HEK293 (cell line): ENCODE measurements around the gene EFCAB10.

ENCODE experiments used
- BCL11A ChIP-seq: fragments of 450-650 bp; formaldehyde crosslinking; IDR thresholded peaks from 2 replicates; pipeline ENCODE4 v1.5.1; 2016; ENCODE audit warnings: low read depth, missing biosample characterization, missing genetic modification characterization
- KLF1 ChIP-seq: fragments of 450-650 bp; formaldehyde crosslinking; IDR thresholded peaks from 2 replicates; pipeline ENCODE4 v1.5.1; 2016; ENCODE audit warnings: missing biosample characterization, missing genetic modification characterization
- KLF16 ChIP-seq: fragments of 450-650 bp; formaldehyde crosslinking; IDR thresholded peaks from 2 replicates; pipeline ENCODE4 v1.5.1; 2017; ENCODE audit warnings: missing biosample characterization, missing genetic modification characterization
- PRDM10 ChIP-seq: fragments of 450-650 bp; formaldehyde crosslinking; IDR thresholded peaks from 2 replicates; pipeline ENCODE4 v1.5.1; 2016; ENCODE audit warnings: missing biosample characterization, missing genetic modification characterization
- REPIN1 ChIP-seq: fragments of 450-650 bp; formaldehyde crosslinking; IDR thresholded peaks from 2 replicates; pipeline ENCODE4 v1.5.1; 2017; ENCODE audit warnings: missing biosample characterization, missing genetic modification characterization, low read depth
- SCRT2 ChIP-seq: fragments of 450-650 bp; formaldehyde crosslinking; IDR thresholded peaks from 2 replicates; pipeline ENCODE4 v1.5.1; 2016; ENCODE audit warnings: missing biosample characterization, missing genetic modification characterization
- SP3 ChIP-seq: fragments of 450-650 bp; formaldehyde crosslinking; IDR thresholded peaks from 2 replicates; pipeline ENCODE4 v1.5.1; 2016; ENCODE audit warnings: missing biosample characterization, missing genetic modification characterization
- YY2 ChIP-seq: fragments of 450-650 bp; formaldehyde crosslinking; IDR thresholded peaks from 2 replicates; pipeline ENCODE4 v1.5.1; 2016; ENCODE audit warnings: missing biosample characterization, missing genetic modification characterization
- ZBTB11 ChIP-seq: fragments of 450-650 bp; formaldehyde crosslinking; conservative IDR thresholded peaks from 2 replicates; pipeline ENCODE4 v1.5.1; 2016; ENCODE audit warnings: low read depth, missing biosample characterization, missing genetic modification characterization
- ZBTB20 ChIP-seq: fragments of 450-650 bp; formaldehyde crosslinking; IDR thresholded peaks from 2 replicates; pipeline ENCODE4 v1.5.1; 2016; ENCODE audit warnings: missing biosample characterization, missing genetic modification characterization
- ZBTB26 ChIP-seq: fragments of 450-650 bp; formaldehyde crosslinking; optimal IDR thresholded peaks from 2 replicates; pipeline ENCODE3; 2016; ENCODE audit warnings: missing biosample characterization, mild to moderate bottlenecking, missing genetic modification characterization
- ZBTB48 ChIP-seq: fragments of 450-650 bp; formaldehyde crosslinking; IDR thresholded peaks from 2 replicates; pipeline ENCODE4 v1.5.1; 2016; ENCODE audit warnings: missing biosample characterization, missing genetic modification characterization
- ZBTB7A ChIP-seq: fragments of 450-650 bp; formaldehyde crosslinking; IDR thresholded peaks from 2 replicates; pipeline ENCODE4 v1.5.1; 2016; ENCODE audit warnings: low read depth, missing biosample characterization, missing genetic modification characterization
- ZIC2 ChIP-seq: fragments of 450-650 bp; formaldehyde crosslinking; IDR thresholded peaks from 2 replicates; pipeline ENCODE4 v1.5.1; 2016; ENCODE audit warnings: missing biosample characterization, missing genetic modification characterization
- ZNF114 ChIP-seq: fragments of 450-650 bp; formaldehyde crosslinking; IDR thresholded peaks from 2 replicates; pipeline ENCODE4 v1.5.0; 2017; ENCODE audit warnings: missing biosample characterization, missing genetic modification characterization
- ZNF148 ChIP-seq: fragments of 450-650 bp; formaldehyde crosslinking; IDR thresholded peaks from 2 replicates; pipeline ENCODE4 v1.5.0; 2017; ENCODE audit warnings: missing biosample characterization, missing genetic modification characterization, borderline replicate concordance
- ZNF175 ChIP-seq: fragments of 450-650 bp; formaldehyde crosslinking; IDR thresholded peaks from 2 replicates; pipeline ENCODE4 v1.5.1; 2016; ENCODE audit warnings: missing biosample characterization, missing genetic modification characterization
- ZNF292 ChIP-seq: fragments of 450-650 bp; formaldehyde crosslinking; IDR thresholded peaks from 2 replicates; pipeline ENCODE4 v1.5.1; 2016; ENCODE audit warnings: low read depth, missing biosample characterization, missing genetic modification characterization, borderline replicate concordance
- ZNF37A ChIP-seq: fragments of 450-650 bp; IDR thresholded peaks from 2 replicates; pipeline ENCODE4 v1.5.1; 2018; ENCODE audit warnings: missing biosample characterization, missing genetic modification characterization
- ZNF394 ChIP-seq: fragments of 450-650 bp; formaldehyde crosslinking; IDR thresholded peaks from 2 replicates; pipeline ENCODE4 v1.5.1; 2016; ENCODE audit warnings: missing biosample characterization, missing genetic modification characterization, mild to moderate bottlenecking, moderate library complexity, borderline replicate concordance
- ZNF416 ChIP-seq: fragments of 450-650 bp; formaldehyde crosslinking; IDR thresholded peaks from 2 replicates; pipeline ENCODE4 v1.5.1; 2016; ENCODE audit warnings: missing biosample characterization, missing genetic modification characterization
- ZNF596 ChIP-seq: fragments of 450-650 bp; IDR thresholded peaks from 2 replicates; pipeline ENCODE4 v1.5.0; 2018; ENCODE audit warnings: missing biosample characterization, mild to moderate bottlenecking, missing genetic modification characterization, moderate library complexity
- ZNF600 ChIP-seq: fragments of 450-650 bp; formaldehyde crosslinking; IDR thresholded peaks from 2 replicates; pipeline ENCODE4 v1.5.1; 2016; ENCODE audit warnings: missing biosample characterization, missing genetic modification characterization
- ZNF623 ChIP-seq: fragments of 450-650 bp; formaldehyde crosslinking; IDR thresholded peaks from 2 replicates; pipeline ENCODE4 v1.5.1; 2016; ENCODE audit warnings: missing biosample characterization, missing genetic modification characterization
- ZNF843 ChIP-seq: fragments of 450-650 bp; formaldehyde crosslinking; IDR thresholded peaks from 2 replicates; pipeline ENCODE4 v1.5.1; 2016; ENCODE audit warnings: missing biosample characterization, missing genetic modification characterization
- ZSCAN30 ChIP-seq: fragments of 450-650 bp; IDR thresholded peaks from 2 replicates; pipeline ENCODE4 v1.5.1; 2018; ENCODE audit warnings: missing biosample characterization, mild to moderate bottlenecking, missing genetic modification characterization, moderate library complexity
- ZXDB ChIP-seq: fragments of 450-650 bp; formaldehyde crosslinking; IDR thresholded peaks from 2 replicates; pipeline ENCODE4 v1.5.1; 2016; ENCODE audit warnings: missing biosample characterization, missing genetic modification characterization
- TF ChIP-seq, protein P1 (sequence below): fragments of 450-650 bp; formaldehyde crosslinking; IDR thresholded peaks from 2 replicates; pipeline ENCODE4 v1.5.1; 2017; ENCODE audit warnings: missing biosample characterization, missing genetic modification characterization

The EFCAB10 gene

DNA sequence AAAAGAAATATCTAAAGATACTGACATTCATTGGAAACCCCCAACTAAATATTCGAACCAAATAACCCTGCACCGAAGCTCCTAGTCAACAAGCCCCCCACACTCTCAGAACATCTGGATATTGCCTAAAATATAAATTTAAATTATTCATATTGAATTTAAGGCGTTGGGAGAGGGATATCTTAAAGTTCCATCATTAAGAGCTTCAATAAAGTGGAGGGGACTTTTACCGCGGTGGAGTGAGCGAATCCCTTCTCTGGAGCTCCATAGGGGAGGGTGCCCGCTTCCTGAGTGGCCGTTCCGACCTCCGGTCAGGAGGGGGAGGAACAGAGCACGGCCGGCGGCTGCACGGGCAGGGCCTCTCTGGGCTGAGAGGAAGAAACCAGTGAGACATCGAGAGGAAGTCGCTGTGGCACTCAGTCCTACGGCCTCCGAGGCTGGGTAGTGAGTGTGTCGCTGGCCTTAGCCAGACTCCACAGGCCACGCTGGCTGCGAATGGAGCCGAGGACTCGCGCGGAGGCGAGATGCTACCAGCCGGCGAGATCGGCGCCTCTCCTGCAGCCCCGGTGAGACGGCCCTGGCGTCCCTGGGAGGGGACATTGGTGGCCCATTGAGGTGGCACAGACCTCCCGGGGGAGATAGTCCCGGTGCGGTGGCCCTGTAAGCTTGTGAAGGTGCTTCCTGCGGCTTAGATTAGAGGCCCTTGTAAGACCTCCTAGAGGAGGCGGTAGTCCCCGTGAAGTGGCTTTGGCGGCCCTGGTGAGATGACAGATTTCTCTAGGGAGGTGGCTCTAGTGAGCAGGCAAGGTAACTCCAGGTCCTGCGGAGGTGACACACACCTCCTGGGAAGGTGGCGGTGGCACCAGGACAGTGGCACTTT is 49.3 kb downstream of the EFCAB10 start, which contains the start of gene RINT1 (continued):
- TF ChIP-seq ZNF148 = no peak
- TF ChIP-seq ZXDB (tag by site-specific recombination) = peak; percentile 88
- peak; percentile 92 for TF ChIP-seq ZSCAN30 (tag by site-specific recombination)
- TF ChIP-seq ZIC2 (tag by site-specific recombination) = peak; percentile 79
- TF ChIP-seq YY2 (tag by site-specific recombination) = peak; percentile 59; the same call in 1 of the 2 replicates
- no peak for TF ChIP-seq ZNF623 (tag by site-specific recombination)
- TF ChIP-seq ZBTB48 = no peak
- TF ChIP-seq ZNF114 = no peak
- no peak for TF ChIP-seq ZNF292
- TF ChIP-seq ZNF394 = peak; percentile 81
- TF ChIP-seq ZBTB20 (tag by site-specific recombination) = peak; percentile 11; the same call in 1 of the 2 replicates
- TF ChIP-seq ZNF416 (tag by site-specific recombination) = no peak
- TF ChIP-seq ZBTB7A (tag by site-specific recombination) = peak; percentile 23; the same call in 1 of the 2 replicates
- no peak for TF ChIP-seq ZNF37A (tag by site-specific recombination)
- TF ChIP-seq, protein P1, sequence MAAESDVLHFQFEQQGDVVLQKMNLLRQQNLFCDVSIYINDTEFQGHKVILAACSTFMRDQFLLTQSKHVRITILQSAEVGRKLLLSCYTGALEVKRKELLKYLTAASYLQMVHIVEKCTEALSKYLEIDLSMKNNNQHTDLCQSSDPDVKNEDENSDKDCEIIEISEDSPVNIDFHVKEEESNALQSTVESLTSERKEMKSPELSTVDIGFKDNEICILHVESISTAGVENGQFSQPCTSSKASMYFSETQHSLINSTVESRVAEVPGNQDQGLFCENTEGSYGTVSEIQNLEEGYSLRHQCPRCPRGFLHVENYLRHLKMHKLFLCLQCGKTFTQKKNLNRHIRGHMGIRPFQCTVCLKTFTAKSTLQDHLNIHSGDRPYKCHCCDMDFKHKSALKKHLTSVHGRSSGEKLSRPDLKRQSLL (tag by site-specific recombination) = no peak
- TF ChIP-seq ZNF600 = peak; percentile 87
- TF ChIP-seq PRDM10 = peak; percentile 51
- no peak for TF ChIP-seq BCL11A (tag by site-specific recombination)
- TF ChIP-seq KLF16 = peak; percentile 78
- peak; percentile 59 for TF ChIP-seq SP3 (tag by site-specific recombination)
- TF ChIP-seq ZNF843 (tag by site-specific recombination) = peak; percentile 63; the same call in 1 of the 2 replicates
- TF ChIP-seq ZNF175 (tag by site-specific recombination) = no peak
- no peak for TF ChIP-seq KLF1 (tag by site-specific recombination)
- TF ChIP-seq SCRT2 (tag by site-specific recombination) = peak; percentile 42; the same call in 1 of the 2 replicates
- TF ChIP-seq ZBTB11 (tag by site-specific recombination) = peak; percentile 94
- TF ChIP-seq REPIN1 (tag by site-specific recombination) = peak; percentile 51; the same call in 1 of the 2 replicates
- TF ChIP-seq ZNF596 (tag by site-specific recombination) = no peak
- TF ChIP-seq ZBTB26 (tag by site-specific recombination) = peak; percentile 34
